SH-SY5Y (cell line): ENCODE results near the gene ZNF705A.
"Not testable (repeated sequence)": the region's sequence is repeated elsewhere in the genome, so short reads cannot be mapped to it uniquely, and the experiment has no call there.

ENCODE experiments used
- GATA2 ChIP-seq: IDR thresholded peaks from 2 replicates; pipeline ENCODE4 v1.6.1; 2011; ENCODE audit warnings: mild to moderate bottlenecking, low read depth, low read length
- GATA3 ChIP-seq: IDR thresholded peaks from 2 replicates; pipeline ENCODE4 v1.6.1; 2011; ENCODE audit warnings: low read depth, mild to moderate bottlenecking, low read length, moderate library complexity

Gene ZNF705A

DNA sequence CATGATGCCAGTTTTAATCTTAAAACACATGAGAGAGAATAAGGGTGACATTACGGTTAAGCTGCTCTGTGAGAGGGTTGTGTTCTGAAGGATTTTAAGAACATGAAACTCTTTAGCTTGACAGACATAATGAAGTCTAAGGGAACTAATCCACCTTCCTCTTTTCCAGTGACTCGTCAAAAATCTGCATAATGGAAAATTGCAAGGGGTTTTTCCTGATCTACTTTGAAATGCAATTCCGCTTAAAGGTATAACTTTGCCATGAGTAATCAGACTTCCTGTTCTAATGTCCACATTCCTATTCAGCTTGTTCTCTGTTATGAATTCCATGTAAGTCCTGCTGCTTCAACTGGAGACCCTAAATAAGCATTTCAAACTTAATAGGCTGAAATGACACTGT lies at the start of gene ZNF705A:
TSS of gene ZNF705A (plus strand) at position 171 of the 400 bp plus-strand sequence. CDS start 15,611 bp downstream, outside the sequence.
- TF ChIP-seq GATA2 = no peak
- no peak for TF ChIP-seq GATA3

DNA sequence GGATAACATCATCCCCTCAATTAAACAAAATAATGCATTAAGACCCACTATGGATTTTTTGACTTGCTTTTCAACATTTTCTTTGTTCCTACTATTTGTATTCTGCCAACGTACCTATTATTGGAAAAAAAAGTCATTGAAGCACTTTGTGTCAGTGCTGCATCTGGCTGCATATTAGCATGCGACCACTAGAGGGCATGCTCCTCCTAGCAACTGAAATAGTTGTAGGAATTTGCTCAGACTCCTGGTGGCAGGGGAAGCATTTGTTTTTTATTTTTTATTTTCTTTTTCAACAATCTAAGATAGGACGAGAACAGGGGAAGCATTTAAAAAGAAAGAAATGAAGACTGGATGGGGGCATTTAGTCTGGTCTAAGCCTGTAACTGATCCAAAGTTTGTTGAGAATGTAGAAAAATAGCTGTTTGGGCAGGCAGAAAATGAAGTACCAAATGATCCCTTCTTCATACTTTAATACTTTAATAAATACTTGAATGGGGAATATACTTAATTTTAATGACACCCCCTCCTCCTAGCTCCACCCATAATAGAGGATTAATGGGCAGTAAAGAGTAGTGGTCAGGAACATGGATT lies 47.9 kb upstream of the ZNF705A start:
- TF ChIP-seq GATA2 (no peak), GATA3 (no peak)

DNA sequence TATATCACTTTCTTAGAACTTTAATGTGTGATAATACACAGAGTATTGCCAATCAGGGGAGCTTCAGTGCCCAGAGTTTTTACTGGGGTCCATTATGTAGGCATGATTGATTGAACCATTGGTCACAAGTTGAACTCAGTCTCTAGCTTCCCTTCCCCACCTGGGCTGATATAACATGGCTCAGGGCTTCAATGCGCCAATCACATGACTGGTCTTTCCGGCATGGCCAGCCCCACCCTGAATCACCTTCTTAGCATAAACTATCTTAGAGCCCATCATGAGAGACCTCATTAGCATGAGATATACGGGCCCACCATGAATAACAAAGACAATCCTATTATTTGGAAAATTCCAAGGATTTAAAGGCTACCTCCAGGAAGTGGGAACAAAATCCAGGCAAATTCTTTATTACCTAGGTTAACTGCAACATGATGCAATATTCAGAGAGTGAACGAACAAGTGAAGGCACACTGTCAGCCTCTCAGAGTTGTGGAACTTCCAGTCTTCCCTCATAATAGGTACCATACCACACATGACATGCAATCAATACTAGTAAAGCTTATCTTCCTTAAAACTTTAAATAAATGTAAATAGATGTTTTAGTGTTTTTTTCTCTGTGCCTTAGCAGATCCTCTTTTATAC lies 36.6 kb upstream of the ZNF705A start:
- TF ChIP-seq GATA2 = no peak
- TF ChIP-seq GATA3 = no peak

DNA sequence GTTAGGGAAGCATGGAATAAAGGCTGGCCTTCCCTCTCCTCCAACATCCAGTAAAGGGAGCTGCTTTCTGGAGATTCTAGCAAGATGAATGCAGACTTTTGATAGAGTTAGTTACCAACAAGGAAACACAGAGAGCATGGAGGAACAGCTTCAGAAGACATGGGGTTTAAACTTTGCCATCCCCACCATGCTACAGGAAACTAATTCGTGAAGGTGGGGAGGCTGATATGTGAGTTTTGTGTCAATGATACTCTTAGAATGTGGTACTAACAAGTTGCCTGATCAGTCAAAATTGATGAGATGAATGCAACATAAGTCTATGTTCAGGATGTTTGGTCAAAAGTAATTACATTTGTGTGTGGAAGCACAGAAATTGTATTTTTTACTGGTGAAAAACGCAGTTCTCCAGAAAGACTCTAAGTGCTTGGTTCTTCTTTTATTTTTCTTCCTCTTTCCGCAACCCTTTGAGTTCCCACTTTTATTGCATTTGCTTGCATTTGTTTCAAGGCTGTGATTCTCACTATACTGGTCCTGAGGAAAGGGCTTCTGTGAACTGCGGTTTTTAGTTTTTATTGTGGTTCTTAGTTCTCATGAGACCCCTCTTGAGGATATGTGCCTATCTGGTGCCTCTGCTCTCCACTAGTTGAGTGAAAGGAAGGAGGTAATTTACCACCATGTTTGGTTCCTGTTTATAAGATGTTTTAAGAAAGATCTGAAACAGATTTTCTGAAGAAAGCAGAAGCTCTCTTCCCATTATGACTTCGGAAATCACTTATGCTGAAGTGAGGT lies 33.5 kb upstream of the ZNF705A start, which contains the start of gene CLEC4A:
TSS of gene CLEC4A (plus strand) at position 494 of the 789 bp plus-strand sequence. CDS start at position 756, 262 bp downstream.
- TF ChIP-seq GATA3 (no peak), GATA2 (no peak)

DNA sequence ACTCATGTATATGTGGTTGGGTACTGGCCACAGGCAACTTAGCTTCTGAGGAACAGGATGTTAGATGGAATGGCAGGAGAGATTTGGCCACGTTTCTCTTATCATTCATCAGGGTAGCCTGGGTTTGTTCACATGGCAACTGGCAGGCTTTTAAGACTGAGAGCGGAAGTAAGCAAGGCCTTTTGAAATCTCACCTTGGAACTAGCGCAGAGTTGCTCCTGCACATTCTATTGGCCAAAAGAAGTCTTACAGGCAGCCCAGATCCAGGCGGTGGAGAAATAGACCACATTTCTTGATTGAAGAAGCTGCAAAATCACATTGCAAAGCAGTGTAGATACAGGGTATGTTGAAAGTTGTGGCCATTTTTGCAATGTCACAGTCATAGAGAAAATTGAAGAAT lies 29.7 kb upstream of the ZNF705A start:
- no peak for TF ChIP-seq GATA2
- no peak for TF ChIP-seq GATA3

DNA sequence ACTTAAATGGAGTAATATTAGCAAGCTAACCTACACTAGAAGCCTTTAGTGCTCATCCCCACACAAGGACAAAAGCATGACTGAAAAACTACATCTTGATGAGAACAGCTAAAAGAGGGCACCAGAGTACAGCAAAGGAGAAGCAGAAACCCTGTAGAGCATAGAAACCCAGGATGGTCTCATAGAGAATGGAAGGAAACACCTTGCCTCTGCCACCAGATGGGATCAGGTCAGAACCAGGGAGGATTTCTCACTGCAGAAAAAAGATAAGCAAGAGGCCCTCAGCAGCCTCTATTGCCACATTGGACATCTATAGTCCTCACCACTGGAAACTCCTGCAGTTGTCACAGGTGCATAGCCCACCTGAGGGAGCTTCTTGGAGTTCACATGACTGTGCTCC lies 13.6 kb upstream of the ZNF705A start:
- TF ChIP-seq GATA3 (no peak), GATA2 (no peak)

DNA sequence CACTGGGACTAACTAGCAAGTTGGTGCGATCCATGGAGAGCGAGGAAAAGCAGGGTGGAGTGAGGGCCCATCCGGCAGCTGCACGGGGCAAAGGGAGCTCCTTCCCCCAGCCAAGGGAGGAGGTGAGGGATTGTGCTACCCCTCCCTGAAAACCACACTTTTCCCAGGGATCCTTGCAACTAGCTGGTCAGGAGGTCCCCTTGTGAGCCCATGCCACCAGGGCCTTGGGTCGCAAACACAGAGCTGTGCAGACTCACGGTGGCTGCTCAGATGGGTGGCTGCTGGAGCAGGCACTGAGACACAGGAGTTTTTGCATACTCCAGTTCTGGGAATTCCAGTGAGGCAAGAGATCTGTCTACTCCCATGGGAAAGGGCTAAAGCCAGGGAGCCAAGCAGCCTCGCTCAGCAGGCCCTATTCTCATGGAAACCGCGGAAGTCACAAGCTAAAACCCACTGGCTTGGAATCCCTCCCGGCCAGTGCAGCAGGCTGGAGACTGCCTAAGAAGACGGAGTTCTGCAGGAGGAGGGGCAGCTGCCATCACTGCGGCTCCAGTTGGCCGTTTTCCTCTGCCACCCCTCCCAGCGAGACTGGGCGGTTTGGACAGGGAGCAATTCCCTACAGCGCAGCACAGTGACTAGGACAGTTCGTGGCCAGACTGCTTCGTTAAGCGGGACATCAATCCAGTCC lies 10.9 kb upstream of the ZNF705A start:
- no peak for TF ChIP-seq GATA3
- TF ChIP-seq GATA2 = no peak

DNA sequence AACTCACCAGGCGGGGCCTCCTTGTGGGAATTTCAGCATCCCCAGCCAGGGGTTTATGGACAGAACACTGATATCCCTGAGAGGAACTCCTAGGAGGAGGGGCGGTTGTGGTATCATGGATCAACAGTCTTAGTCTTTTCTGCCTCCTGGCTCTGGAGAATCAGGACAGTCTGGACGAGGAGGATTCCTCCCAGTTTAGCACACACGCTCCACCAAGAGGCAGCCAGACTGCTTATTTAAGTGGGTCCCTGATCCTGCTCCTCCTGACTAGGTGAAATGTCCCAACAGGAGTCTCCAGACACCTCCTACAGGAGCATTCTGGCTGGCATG lies 10.4 kb upstream of the ZNF705A start:
- no peak for TF ChIP-seq GATA3
- TF ChIP-seq GATA2 = no peak

DNA sequence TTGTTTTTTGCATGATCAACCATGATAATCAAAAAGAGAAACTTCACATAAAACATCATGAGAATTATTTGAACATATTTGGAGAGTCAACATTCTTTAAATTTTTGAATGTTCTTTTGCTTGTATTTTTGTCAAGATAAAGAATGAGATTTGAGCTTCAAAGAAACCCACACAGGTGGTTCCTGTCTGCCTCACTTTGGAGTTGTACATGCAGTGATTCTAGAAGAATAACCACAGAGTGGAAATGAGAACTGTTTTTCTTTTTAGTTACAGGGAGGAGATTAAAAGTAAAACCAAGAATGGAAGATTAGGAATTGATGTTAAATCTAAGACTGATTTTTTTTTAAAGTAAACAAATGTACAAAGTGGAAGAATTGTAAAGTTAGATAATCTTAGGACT lies 2.3 kb upstream of the ZNF705A start:
- no peak for TF ChIP-seq GATA2
- TF ChIP-seq GATA3 = no peak

DNA sequence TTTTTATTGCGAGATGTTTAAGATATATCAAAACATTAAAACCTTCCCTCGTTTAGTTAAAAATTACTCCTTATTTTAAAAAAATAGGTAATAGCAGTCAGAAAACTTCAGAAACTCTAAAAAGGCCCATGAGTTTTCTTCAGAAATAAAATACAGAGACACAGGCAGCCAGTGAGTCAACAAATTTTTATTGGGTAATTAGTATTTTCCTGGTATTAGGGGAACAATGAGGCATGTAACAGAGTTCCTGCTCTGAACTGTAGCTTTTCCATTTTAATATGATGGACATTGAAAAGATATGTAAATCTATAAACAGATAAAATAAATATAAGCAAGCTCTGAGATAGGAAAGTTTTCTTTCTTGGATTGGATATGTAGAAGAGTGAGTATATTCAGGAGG lies 399 bp upstream of the ZNF705A start:
- TF ChIP-seq GATA2 (no peak), GATA3 (no peak)

DNA sequence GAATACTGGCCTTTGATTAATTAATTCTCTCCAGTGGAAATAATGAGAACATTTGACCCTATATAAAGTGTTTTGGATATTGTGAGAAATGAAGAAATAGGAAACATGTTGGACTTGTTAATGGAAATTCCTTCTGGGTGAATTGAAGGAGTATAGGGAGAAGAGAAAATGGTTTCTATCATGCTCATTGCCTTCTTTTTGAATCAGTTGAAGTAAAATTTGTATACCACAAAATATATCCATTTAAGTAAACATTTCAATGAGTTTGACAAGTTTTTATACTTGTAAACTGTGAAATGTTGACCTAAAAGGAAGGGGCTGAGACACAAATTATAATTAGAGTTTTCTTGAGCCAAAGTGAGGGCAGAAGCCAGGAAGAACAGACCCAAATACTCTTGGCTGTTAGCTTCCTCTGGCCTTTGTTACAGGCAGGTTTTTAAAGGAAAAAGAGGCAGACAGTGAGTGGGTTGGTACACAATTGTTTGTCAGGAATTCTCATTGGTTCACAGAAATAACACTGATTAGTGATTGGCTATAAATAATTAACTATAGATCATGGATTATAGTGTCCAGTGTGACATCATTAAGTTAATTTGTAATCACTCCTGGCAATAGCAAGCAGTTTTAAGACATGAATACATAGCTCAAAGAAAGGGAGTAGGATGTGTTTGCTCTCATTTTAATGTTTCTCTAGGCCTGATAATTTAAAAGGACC lies 826 bp downstream of the ZNF705A start:
- TF ChIP-seq GATA3 (no peak), GATA2 (no peak)

DNA sequence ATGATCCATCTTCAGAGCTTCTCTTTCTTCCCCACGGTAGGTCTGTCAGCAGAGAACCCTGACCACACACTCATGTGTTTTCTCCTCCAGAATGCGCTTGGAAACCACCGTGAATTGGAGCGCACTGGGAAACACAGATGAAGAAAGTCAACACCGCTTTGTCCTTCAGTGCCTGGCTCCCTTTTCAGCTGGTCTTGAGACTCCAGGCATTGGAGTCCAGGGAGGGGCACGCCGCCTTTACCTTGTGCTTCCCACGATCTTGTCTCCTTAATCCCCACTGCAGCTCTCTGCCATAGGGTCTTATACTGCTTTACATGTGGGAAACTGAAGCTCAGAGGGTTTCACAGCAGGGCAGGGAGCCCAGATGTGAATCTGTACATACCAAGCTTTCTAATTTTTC lies 69.5 kb downstream of the ZNF705A start:
- no peak for TF ChIP-seq GATA3
- no peak for TF ChIP-seq GATA2

DNA sequence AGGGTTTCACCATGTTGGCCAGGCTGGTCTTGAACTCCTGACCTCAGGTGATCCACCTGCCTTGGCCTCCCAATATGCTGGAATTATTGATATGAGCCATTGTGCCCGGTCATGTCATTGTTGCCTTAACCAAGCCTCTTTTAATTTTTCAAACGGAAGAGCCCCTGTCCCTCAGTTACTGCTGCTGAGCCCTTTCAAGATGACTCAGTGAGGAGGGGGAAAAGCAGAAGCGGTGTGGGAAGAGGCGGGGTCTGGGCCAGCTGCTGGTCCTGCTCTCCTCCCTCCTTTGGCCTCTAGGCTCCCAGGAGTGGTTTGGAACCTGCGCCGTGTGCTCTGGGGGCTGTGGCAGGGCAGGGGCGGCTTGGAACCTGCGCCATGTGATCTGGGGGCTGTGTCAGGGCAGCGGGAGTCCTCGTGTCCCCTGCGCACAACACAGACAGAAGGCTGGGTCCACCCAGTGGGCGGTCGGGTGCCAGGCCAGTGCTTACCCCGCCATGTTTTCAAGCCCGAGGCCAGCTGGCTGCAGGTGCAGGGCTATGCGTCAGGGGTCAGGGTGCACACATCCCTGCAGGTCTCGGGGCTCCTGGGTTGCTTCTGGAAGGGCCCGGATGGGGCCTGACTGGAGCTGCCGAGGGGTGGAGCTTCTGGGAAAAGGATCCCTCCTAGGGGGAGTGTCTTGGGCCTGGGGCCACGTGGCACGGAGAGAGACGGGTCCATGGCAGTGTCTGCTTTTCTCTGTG lies 70.3 kb downstream of the ZNF705A start, which contains the start of gene FAM90A1:
TSS of gene FAM90A1 (minus strand) at position 627 of the 740 bp plus-strand sequence. CDS start 2,786 bp downstream, outside the sequence.
- not testable (repeated sequence) for TF ChIP-seq GATA3, GATA2
